Hepatocyte (in vitro differentiated cells): ENCODE measurements around the gene SRPK3.
"Not testable (repeated sequence)": the region's sequence is repeated elsewhere in the genome, so short reads cannot be mapped to it uniquely, and the experiment has no call there.

Source experiments
- EZH2 ChIP-seq: fragments of 200-600 bp; sonication (generic); IDR thresholded peaks from 2 replicates; pipeline ENCODE4 v1.6.1; 2016; ENCODE audit warnings: antibody characterized with exemption, mild to moderate bottlenecking, borderline replicate concordance
- TF ChIP-seq, protein P1 (sequence below): fragments of 200-600 bp; sonication (generic); IDR thresholded peaks from 2 replicates; pipeline ENCODE4 v1.5.1; 2016; ENCODE audit warnings: antibody characterized with exemption, mild to moderate bottlenecking; ENCODE audit not compliant: poor library complexity

- TF ChIP-seq, protein P1, sequence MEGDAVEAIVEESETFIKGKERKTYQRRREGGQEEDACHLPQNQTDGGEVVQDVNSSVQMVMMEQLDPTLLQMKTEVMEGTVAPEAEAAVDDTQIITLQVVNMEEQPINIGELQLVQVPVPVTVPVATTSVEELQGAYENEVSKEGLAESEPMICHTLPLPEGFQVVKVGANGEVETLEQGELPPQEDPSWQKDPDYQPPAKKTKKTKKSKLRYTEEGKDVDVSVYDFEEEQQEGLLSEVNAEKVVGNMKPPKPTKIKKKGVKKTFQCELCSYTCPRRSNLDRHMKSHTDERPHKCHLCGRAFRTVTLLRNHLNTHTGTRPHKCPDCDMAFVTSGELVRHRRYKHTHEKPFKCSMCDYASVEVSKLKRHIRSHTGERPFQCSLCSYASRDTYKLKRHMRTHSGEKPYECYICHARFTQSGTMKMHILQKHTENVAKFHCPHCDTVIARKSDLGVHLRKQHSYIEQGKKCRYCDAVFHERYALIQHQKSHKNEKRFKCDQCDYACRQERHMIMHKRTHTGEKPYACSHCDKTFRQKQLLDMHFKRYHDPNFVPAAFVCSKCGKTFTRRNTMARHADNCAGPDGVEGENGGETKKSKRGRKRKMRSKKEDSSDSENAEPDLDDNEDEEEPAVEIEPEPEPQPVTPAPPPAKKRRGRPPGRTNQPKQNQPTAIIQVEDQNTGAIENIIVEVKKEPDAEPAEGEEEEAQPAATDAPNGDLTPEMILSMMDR, result not testable (repeated sequence)
- not testable (repeated sequence) for TF ChIP-seq EZH2
These were observed 31.8 kb upstream of the SRPK3 start for GRCh38 chrX:153749017-153749416.
